Measurements from ENCODE around the gene CPT2.

DNA sequence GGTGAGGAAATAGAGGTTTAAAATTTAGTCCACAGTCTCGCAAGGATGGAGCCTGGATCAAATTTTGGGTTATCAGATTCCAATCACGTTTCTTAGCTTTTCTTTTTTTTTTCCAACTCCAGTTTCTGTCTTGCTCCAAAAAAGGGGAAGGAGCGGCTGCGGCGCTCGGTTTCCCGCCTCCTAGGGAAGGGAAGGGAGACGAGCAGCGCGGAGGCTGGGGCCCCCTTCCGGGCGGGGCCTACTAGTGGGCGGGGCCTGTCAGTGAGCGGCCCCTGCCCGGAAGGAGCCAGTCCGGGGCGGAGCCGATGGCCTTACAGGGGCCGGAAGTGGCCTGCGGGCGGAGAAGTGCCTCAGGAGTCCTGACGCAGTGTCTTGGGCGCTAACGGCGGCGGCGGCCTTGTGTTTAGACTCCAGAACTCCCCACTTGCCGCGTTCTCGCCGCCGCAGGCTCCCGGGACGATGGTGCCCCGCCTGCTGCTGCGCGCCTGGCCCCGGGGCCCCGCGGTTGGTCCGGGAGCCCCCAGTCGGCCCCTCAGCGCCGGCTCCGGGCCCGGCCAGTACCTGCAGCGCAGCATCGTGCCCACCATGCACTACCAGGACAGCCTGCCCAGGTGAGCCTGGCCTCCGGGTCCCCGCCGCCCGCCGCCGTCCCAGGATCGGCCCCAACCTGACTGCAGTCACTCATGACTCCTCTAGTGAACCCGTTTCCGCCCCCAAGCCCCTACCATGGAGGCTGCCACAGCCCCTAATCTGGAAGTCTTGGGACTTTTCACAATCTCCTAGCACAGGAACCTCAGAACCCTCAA is at the start of gene CPT2:
- no peak for TF ChIP-seq EZH2 (IDR thresholded peaks at IDR 0.05; ENCODE audit: insufficient read depth, poor library complexity, severe bottlenecking)
- TF ChIP-seq EZH2phosphoT487 (IDR thresholded peaks at IDR 0.05; ENCODE audit: insufficient read depth, low read depth): no peak

Measured in GM23248 (cell line).